GM10266 (cell line): ENCODE data around the gene MTHFD2.
"Not testable (repeated sequence)": the region's sequence is repeated elsewhere in the genome, so short reads cannot be mapped to it uniquely, and the experiment has no call there.

ENCODE experiments used
- DNase-seq: peaks from one replicate; pipeline ENCODE4 v3.0.0; 2012; ENCODE audit errors: extremely low spot score
- TF ChIP-seq, protein P1 (sequence below): IDR thresholded peaks from 2 replicates; pipeline ENCODE4 v1.5.1; 2012; ENCODE audit warnings: mild to moderate bottlenecking, low read depth; ENCODE audit not compliant: control insufficient read depth, insufficient read depth; ENCODE audit errors: missing control alignments

Gene MTHFD2

DNA sequence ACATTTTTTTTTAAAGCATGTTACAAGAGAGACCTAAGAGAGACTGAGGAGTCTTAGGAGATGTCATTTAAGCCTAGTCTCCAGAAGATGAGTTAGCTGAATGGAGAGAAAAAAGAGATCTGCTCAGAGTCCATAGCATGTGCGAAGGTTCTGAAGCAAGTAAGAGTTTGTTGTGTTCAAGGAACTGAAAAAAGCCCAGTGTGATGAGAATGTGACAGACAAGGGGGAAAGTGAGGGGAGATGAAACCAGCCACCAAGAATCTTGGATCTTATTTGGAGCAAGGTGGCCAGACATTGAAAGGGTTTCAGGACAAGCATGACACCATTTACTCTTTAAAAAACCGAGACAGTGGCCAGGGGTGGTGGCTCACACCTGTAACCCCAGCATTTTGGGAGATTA, 14.5 kb upstream of the MTHFD2 start:
- DNase-seq, result no peak
- TF ChIP-seq, protein P1, sequence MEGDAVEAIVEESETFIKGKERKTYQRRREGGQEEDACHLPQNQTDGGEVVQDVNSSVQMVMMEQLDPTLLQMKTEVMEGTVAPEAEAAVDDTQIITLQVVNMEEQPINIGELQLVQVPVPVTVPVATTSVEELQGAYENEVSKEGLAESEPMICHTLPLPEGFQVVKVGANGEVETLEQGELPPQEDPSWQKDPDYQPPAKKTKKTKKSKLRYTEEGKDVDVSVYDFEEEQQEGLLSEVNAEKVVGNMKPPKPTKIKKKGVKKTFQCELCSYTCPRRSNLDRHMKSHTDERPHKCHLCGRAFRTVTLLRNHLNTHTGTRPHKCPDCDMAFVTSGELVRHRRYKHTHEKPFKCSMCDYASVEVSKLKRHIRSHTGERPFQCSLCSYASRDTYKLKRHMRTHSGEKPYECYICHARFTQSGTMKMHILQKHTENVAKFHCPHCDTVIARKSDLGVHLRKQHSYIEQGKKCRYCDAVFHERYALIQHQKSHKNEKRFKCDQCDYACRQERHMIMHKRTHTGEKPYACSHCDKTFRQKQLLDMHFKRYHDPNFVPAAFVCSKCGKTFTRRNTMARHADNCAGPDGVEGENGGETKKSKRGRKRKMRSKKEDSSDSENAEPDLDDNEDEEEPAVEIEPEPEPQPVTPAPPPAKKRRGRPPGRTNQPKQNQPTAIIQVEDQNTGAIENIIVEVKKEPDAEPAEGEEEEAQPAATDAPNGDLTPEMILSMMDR, result no peak

GRCh38 chr2:74186038-74186437, 12.4 kb upstream of the MTHFD2 start:
- peak; percentile 63 for DNase-seq

DNA sequence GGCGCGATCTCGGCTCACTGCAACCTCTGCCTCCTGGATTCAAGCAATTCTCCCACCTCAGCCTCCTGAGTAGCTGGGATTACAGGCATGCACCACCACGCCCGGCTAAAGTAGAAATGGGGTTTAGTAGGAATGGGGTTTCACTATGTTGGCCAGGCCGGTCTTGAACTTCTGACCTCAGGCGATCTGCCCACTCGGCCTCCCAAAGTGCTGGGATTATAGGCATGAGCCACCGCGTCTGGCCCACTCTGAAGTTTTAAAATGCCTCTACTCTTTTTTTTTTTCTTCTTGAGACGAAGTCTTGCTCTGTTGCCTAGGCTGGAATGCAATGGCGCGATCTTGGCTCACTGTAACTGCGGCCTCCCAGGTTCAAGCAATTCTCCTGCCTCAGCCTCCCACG, 11.7 kb upstream of the MTHFD2 start:
- not testable (repeated sequence) for DNase-seq

More at GRCh38 chr2:74186038-74186437, 12.4 kb upstream of the MTHFD2 start:
- TF ChIP-seq, protein P1, result no peak

DNA sequence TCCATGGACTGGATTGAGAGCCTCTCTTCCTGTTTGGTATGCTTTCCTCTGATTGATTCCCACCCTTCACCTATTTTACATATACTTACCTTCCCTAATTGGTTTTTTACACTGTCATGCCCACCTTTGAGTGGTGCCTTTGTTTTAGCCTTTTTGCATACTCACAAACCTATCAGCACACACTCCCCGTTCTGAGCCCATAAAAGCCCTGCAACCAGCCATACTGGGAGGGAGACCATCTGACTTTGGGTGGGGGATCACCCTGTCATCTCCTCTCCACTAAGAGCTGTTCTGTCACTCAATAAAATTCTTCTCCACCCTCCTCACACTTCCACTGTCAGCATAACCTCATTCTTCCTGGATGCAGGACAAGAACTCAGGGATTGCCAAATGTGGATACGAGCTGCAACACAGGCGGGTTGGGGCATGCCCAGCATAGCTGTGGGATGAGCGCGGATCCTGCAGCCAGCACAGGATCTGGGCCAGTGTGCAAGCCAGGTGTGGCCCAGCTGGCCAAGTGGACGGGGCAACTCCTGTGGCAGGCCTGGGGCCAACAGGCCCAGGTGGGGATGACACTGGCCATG, 10.3 kb upstream of the MTHFD2 start:
- TF ChIP-seq, protein P1, result no peak
- no peak for DNase-seq

DNA sequence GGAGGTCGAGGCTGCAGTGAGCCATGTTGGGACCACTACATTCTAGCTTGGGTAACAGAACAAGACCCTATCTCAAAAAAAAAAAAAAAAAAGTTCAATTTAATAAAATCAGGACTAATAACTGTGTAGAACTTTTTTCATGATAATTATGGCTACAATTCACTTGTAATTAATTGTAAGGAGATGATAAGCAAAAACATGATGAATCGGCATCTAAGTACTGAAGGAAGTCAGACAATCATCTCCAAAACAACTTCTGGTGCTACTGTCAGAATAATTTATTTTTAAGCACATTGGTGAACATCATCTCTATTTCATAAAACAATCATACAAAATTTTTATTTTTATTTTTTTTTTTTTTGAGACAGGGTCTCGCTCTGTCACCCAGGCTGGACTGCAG, 9.7 kb upstream of the MTHFD2 start:
- DNase-seq, result no peak
- TF ChIP-seq, protein P1, result no peak

DNA sequence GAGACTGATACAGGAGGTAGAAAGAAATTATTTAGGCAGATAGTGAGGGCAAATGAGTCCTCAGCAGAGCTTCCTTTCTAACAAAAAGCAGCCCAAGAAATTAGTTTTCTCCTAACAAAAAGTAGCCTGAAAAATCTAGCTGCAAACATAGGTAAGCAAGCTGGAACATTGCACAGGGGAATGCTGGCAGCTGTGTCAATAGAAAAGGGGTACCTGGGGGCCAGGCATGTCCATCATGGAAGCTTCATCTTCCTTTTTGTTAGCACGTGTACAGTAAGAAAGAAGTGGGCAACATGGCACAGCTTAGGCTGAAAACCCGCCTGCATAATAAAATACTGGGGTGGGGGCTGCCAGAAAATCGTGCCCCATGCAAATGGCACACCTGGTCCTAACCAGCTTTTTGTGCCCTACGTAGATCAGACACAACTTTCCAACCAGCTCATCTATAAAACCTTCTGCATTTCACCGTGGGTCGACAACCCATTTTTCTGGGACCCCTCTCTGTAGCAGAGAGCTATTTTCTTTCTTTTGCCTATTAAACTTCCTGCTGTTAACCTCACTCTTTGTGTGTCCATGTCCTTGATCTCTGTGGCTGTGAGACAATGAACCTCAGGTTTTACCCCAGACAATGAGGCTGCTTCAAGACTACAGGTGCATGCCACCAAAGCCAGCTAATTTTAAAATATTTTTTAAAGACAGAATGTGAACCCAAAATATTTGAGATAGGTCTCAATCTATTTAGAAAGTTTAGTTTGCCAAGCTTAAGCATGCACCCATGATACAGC, 6.6 kb upstream of the MTHFD2 start:
- TF ChIP-seq, protein P1, result no peak
- DNase-seq, result no peak

- DNase-seq, result no peak
- TF ChIP-seq, protein P1, result no peak
Observed at GRCh38 chr2:74194799-74195198, 3.6 kb upstream of the MTHFD2 start.
